Uterus (tissue), 4 donors: ENCODE results near the gene ARHGEF19. TPM values are rescaled to one million over a fixed set of nuclear protein-coding genes. Genes with fewer than 3 reads are reported as not detected.
A peak's percentile ranks its signal among the peaks of the same experiment; 100 is the strongest.

ENCODE experiments used
- DNase-seq, 2 donors: peaks; one replicate each; pipeline ENCODE4 v3.0.0-alpha.2; 2019 to 2020
- H3K27ac ChIP-seq, 2 donors: fragments of 200-600 bp; sonication (generic); 1 replicate in 1 of 2; 2 replicates in 1 of 2; pipeline ENCODE4 v1.5.1; 2016 to 2018
- H3K27me3 ChIP-seq, 2 donors: fragments of 200-600 bp; sonication (generic); one replicate each; pipeline ENCODE4 v1.5.1; 2018 to 2019; ENCODE audit warnings: control low read depth in 1 of 2
- H3K36me3 ChIP-seq, 2 donors: fragments of 200-600 bp; sonication (generic); one replicate each; pipeline ENCODE4 v1.5.1; 2019; ENCODE audit warnings: control low read depth in 1 of 2
- H3K4me1 ChIP-seq, 2 donors: fragments of 200-600 bp; sonication (generic); one replicate each; pipeline ENCODE4 v1.5.1; 2018 to 2019; ENCODE audit warnings: control low read depth in 1 of 2
- H3K4me3 ChIP-seq, 2 donors: fragments of 200-600 bp; sonication (generic); 1 replicate in 1 of 2; 2 replicates in 1 of 2; pipeline ENCODE4 v1.5.1; 2018 to 2019; ENCODE audit warnings: mild to moderate bottlenecking in 1 of 2
- H3K9me3 ChIP-seq, 2 donors: fragments of 200-600 bp; sonication (generic); one replicate each; pipeline ENCODE4 v1.5.1; 2019; ENCODE audit warnings: control low read depth in 1 of 2
- CTCF ChIP-seq, 4 experiments: fragments of 200-600 bp in 2 of 4; fragments of 450-650 bp in 2 of 4; sonication (generic) in 2 of 4; IDR thresholded peaks; one replicate each; pipeline ENCODE4 v1.5.1; 2016 to 2019; ENCODE audit warnings: antibody characterized with exemption in 4 of 4, mild to moderate bottlenecking in 2 of 4, moderate library complexity in 1 of 4
- POLR2A ChIP-seq, 2 donors: fragments of 450-650 bp; IDR thresholded peaks; one replicate each; pipeline ENCODE4 v1.6.1; 2016; ENCODE audit warnings: antibody characterized with exemption in 2 of 2, mild to moderate bottlenecking in 1 of 2, moderate library complexity in 1 of 2
- intact Hi-C: fragments of 100-400 bp; cut with DNase I; formaldehyde crosslinking; loops from one replicate; pipeline ENCODE4 v1.15.1; 2023; ENCODE audit warnings: low total_unique reads
- total RNA-seq, 4 donors: library from RNA; depleted of rRNA in 3 of 4; stranded (reverse); fragments of >200 nt in 3 of 4; gene quantifications; one replicate each; pipeline versions ENCODE4 v1.1.0 to v1.2.4, GENCODE V29; 2014 to 2023
- donor health status: DM: yes; HTN: yes; CAD: no.

ARHGEF19 gene
- 10 to 100 TPM in 2 of 4 donors, 1 to 10 TPM in 2; 3.6 to 26.8 (median 12.2) TPM for total RNA-seq

GRCh38 chr1:16212251-16212961, at the start of gene ARHGEF19:
TSS of gene ARHGEF19 (minus strand) at chr1:16212652. CDS start at chr1:16209054, 3,598 bp downstream.
- no peak for TF ChIP-seq POLR2A (IDR thresholded peaks at IDR 0.05)
- no peak for TF ChIP-seq CTCF (IDR thresholded peaks at IDR 0.05)
- H3K27ac ChIP-seq: no peak within 1 kb of the TSS
- no peaks in the 10 kb centered on the region for H3K36me3 ChIP-seq
- H3K9me3 ChIP-seq: no peaks in the 10 kb centered on the region
- peaks cover 0 to 4% of the 10 kb centered on the region in 2 donors for H3K4me1 ChIP-seq
- no peaks in the 10 kb centered on the region for H3K27me3 ChIP-seq
- no peak for DNase-seq
- intact Hi-C loops: no loop called here
- H3K4me3 ChIP-seq: no peak within 1 kb of the TSS

- Histone ChIP-seq H3K27me3 (no peaks in the 10 kb centered on the region), H3K4me1 (peaks cover 0 to 6% of the 10 kb centered on the region in 2 donors), H3K36me3 (no peaks in the 10 kb centered on the region), H3K27ac (no peak overlapping the region), H3K4me3 (no peak overlapping the region), H3K9me3 (no peaks in the 10 kb centered on the region)
- no peak for DNase-seq
- intact Hi-C loops: no loop called here
- TF ChIP-seq POLR2A (IDR thresholded peaks at IDR 0.05): no peak
- no peak for TF ChIP-seq CTCF (IDR thresholded peaks at IDR 0.05)
These were observed 49.6 kb upstream of the ARHGEF19 start for GRCh38 chr1:16262067-16262466.

GRCh38 chr1:16260814-16261213, 48.4 kb upstream of the ARHGEF19 start:
- Histone ChIP-seq H3K27ac (peak overlapping the region in 1 of 2 donors; percentile 3), H3K4me3 (no peak overlapping the region), H3K36me3 (no peaks in the 10 kb centered on the region), H3K4me1 (peaks cover 0 to 6% of the 10 kb centered on the region in 2 donors), H3K9me3 (no peaks in the 10 kb centered on the region), H3K27me3 (no peaks in the 10 kb centered on the region)
- TF ChIP-seq CTCF (IDR thresholded peaks at IDR 0.05) (no peak), POLR2A (IDR thresholded peaks at IDR 0.05) (no peak)
- no peak for DNase-seq
- intact Hi-C loops: no loop called here

GRCh38 chr1:16258591-16259135, 46.2 kb upstream of the ARHGEF19 start:
- DNase-seq: no peak
- intact Hi-C loops: no loop called here

More at GRCh38 chr1:16258591-16259135, 46.2 kb upstream of the ARHGEF19 start:
- H3K27me3 ChIP-seq: no peaks in the 10 kb centered on the region
- H3K36me3 ChIP-seq: no peaks in the 10 kb centered on the region
- no peak overlapping the region for H3K27ac ChIP-seq
- peaks cover 0 to 6% of the 10 kb centered on the region in 2 donors for H3K4me1 ChIP-seq
- TF ChIP-seq CTCF (IDR thresholded peaks at IDR 0.05): no peak
- TF ChIP-seq POLR2A (IDR thresholded peaks at IDR 0.05): no peak
- H3K4me3 ChIP-seq: no peak overlapping the region
- H3K9me3 ChIP-seq: no peaks in the 10 kb centered on the region
